ENCODE data around the gene PDS5A. TPM values are rescaled to one million over a fixed set of nuclear protein-coding genes. Genes with fewer than 3 reads are reported as not detected.
"Not testable (repeated sequence)": the region's sequence is repeated elsewhere in the genome, so short reads cannot be mapped to it uniquely, and the experiment has no call there.

Gene PDS5A
- 78.4 and 123 TPM in 2 replicates for total RNA-seq (ENCODE audit: low replicate concordance)

GRCh38 chr4:39977489-39978377 lies at the start of gene PDS5A:
Gene PDS5A (minus strand): TSS chr4:39977911. CDS start chr4:39976577, 1,334 bp downstream.
- DNase-seq (ENCODE audit: low read depth), result peak; percentile 79
- H3K4me3 ChIP-seq (ENCODE audit: low read depth, low read length), result peak within 1 kb of the TSS; percentile 80
- peak; percentile 61 for TF ChIP-seq CTCF (IDR thresholded peaks at IDR 0.05; ENCODE audit: insufficient read depth, low read length)

- DNase-seq (ENCODE audit: low read depth); H3K4me3 ChIP-seq (ENCODE audit: low read depth, low read length): not testable (repeated sequence)
Observed at GRCh38 chr4:40024049-40024448, 46.3 kb upstream of the PDS5A start.

GRCh38 chr4:40021116-40021515 lies 43.4 kb upstream of the PDS5A start:
- not testable (repeated sequence) for DNase-seq (ENCODE audit: low read depth); H3K4me3 ChIP-seq (ENCODE audit: low read depth, low read length)

- no peak for TF ChIP-seq CTCF (IDR thresholded peaks at IDR 0.05; ENCODE audit: insufficient read depth, low read length)
- no peak for DNase-seq (ENCODE audit: low read depth)
- H3K4me3 ChIP-seq (ENCODE audit: low read depth, low read length), result no peak overlapping the region
Observed at GRCh38 chr4:40020221-40020620, 42.5 kb upstream of the PDS5A start.

- TF ChIP-seq CTCF (IDR thresholded peaks at IDR 0.05; ENCODE audit: insufficient read depth, low read length), result no peak
Observed at GRCh38 chr4:40016007-40016406, 38.3 kb upstream of the PDS5A start.

GRCh38 chr4:40003986-40004385 lies 26.3 kb upstream of the PDS5A start:
- peak; percentile 47 for DNase-seq (ENCODE audit: low read depth)
- no peak overlapping the region for H3K4me3 ChIP-seq (ENCODE audit: low read depth, low read length)
- no peak for TF ChIP-seq CTCF (IDR thresholded peaks at IDR 0.05; ENCODE audit: insufficient read depth, low read length)

More at GRCh38 chr4:40016007-40016406, 38.3 kb upstream of the PDS5A start:
- H3K4me3 ChIP-seq (ENCODE audit: low read depth, low read length), result no peak overlapping the region
- no peak for DNase-seq (ENCODE audit: low read depth)

- TF ChIP-seq CTCF (IDR thresholded peaks at IDR 0.05; ENCODE audit: insufficient read depth, low read length), result no peak
- no peak overlapping the region for H3K4me3 ChIP-seq (ENCODE audit: low read depth, low read length)
- no peak for DNase-seq (ENCODE audit: low read depth)
Observed at GRCh38 chr4:40000711-40001110, 23.0 kb upstream of the PDS5A start.
